Esophagus squamous epithelium (tissue), 4 donors: ENCODE results near the gene AASDHPPT.

ENCODE experiments used
- CTCF ChIP-seq, 6 experiments: fragments of 450-650 bp in 4 of 6; fragments of 200-600 bp in 2 of 6; sonication (generic) in 2 of 6; IDR thresholded peaks; one replicate each; pipeline ENCODE4 v1.5.1; 2016 to 2019; ENCODE audit warnings: antibody characterized with exemption in 6 of 6, mild to moderate bottlenecking in 4 of 6, moderate library complexity in 4 of 6
- POLR2A ChIP-seq, 4 donors: fragments of 450-650 bp; IDR thresholded peaks; one replicate each; pipeline ENCODE4 v1.6.1; 2017; ENCODE audit warnings: antibody characterized with exemption in 4 of 4, mild to moderate bottlenecking in 4 of 4, moderate library complexity in 3 of 4

DNA sequence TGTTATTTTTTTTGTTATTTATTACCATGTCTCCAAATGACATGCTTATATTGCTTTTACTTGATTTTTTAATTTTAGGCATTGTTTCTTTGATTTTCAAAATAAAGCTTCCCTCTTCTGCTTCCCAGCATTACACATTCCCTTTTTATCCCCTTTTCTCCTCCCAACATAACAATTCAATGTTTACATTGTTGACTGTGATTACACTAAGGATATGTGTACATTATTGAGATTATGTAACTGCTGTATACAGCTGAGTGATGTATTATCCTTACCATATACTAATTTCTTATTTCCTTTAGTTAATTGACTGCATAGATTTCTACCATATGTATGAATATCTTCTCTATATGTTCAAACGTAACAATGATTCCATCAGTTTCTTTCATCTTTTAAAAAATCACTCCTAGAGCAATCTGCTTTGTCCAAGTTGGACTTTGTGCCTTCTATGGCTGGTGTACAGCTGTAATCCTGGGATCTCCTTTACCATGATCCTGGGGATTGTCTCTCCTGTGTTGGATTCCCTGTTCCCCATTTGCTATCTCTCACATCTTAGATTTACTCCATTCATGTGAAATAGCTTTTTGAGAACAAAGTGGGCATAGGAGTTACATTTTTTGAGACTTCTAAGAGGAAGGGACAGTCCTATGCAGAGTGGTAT is 21.6 kb downstream of the AASDHPPT start:
- TF ChIP-seq POLR2A (IDR thresholded peaks at IDR 0.05) = no peak
- TF ChIP-seq CTCF (IDR thresholded peaks at IDR 0.05) = no peak
